NCI-H345 treated with DMSO at 0.1 percent for 48 hours (cell line): Measurements from ENCODE around the gene LIMS1.
A peak's percentile ranks its signal among the peaks of the same experiment; 100 is the strongest.
"Not testable (repeated sequence)": the region's sequence is repeated elsewhere in the genome, so short reads cannot be mapped to it uniquely, and the experiment has no call there.

Experiments used
- DNase-seq: peaks from one replicate; lab custom pipeline; 2025; ENCODE audit not compliant: unreplicated experiment; lab: John Stamatoyannopoulos, UW

Gene LIMS1

GRCh38 chr2:108632332-108633160, 98.3 kb downstream of the LIMS1 start:
- peak; percentile 93 for DNase-seq

- DNase-seq = no peak
These were observed 99.1 kb downstream of the LIMS1 start for GRCh38 chr2:108633409-108633808.

DNA sequence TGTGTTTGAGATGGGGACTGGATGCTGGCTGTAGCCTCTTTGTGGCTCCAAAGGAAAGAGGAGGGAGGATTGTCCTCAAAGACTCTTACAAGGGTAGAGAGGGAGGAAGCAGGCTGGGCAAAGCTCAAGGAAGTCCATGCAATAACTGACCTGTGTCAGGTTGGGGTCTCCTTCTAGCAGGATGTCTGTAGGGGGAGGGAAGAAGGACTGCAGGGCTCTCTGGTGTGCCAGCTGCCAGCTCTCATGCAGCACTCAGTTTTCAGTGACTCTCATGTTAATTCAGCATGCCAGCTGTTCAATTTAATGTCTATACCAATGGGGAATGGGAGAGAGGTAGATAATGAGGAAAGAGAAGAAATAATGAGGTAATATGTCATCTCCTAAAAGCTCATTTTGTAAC, 99.7 kb downstream of the LIMS1 start:
- DNase-seq = peak; percentile 68

DNA sequence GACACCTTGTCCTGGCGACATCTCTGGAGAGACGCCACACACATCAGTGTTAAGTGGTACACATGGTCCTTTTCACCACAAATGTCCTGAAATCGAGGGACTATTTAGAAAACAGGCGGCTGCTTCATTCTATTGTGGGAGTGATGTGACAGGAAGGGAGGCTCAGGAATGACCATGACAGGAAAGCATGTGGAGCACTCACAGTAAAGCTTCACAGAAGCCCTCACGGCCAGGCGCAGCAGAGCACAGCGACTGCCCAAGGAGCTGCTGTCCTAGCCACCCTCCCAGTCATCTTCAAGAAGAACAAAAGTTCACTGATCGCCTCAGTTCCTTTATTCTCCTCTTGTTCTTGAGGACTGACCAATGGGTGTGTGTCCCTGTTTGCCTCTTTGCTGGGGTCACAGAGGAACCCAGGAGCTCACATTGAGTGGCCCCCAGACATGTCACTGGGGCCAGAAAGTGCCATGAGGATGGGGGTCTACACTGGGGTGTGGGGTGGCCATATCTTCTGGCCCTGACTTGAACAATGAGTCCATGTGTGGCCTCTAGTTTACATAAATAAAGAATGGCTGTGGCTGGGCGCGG, 100.4 kb downstream of the LIMS1 start:
- no peak for DNase-seq

- DNase-seq = no peak
These were observed 101.5 kb downstream of the LIMS1 start for GRCh38 chr2:108635630-108636354.

- DNase-seq = no peak
These were observed 103.0 kb downstream of the LIMS1 start for GRCh38 chr2:108637304-108637669.

- DNase-seq = no peak
These were observed 106.5 kb downstream of the LIMS1 start for GRCh38 chr2:108640731-108641130.

GRCh38 chr2:108641756-108642155, 107.5 kb downstream of the LIMS1 start:
- DNase-seq = no peak

DNA sequence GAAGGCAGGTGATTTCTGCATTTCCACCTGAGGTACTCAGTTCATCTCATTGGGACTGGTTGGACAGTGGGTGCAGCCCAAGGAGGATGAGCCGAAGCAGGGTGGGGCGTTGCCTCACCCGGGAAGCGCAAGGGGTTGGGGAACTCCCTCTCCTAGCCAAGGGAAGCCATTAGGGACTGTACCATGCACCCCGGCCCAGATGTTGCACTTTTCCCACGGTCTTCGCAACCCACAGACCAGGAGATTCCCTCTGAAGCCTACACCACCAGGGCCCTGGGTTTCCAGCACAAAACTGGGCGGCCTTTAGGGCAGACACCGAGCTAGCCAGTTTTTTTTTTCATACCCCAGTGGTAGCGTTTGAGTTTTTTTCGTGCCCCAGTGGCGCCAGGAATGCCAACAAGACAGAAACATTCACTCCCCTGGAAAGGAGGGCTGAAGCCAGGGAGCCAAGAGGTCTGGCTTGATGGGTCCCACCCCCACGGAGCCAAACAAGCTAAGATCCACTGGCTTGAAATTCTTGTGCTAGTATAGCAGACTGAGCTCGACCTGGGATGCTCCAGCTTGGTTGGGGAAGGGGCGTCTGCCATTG, 109.1 kb downstream of the LIMS1 start:
- DNase-seq = no peak

DNA sequence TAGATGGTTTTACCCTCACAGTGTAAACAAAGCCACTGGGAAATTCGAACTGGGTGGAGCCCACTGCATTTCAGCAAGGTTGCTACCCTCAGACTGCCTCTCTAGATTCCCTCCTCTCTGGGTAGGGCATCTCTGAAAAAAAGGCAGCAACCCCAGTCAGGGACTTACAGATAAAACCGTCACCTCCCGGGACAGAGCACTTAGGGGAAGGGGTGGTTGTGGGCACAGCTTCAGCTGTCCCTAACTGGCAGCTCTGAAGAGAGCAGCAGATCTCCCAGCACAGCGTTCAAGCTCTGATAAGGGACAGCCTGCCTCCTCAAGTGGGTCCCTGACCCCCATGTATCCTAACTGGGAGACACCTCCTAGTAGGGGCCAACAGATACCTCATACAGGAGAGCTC, 109.6 kb downstream of the LIMS1 start:
- not testable (repeated sequence) for DNase-seq

DNA sequence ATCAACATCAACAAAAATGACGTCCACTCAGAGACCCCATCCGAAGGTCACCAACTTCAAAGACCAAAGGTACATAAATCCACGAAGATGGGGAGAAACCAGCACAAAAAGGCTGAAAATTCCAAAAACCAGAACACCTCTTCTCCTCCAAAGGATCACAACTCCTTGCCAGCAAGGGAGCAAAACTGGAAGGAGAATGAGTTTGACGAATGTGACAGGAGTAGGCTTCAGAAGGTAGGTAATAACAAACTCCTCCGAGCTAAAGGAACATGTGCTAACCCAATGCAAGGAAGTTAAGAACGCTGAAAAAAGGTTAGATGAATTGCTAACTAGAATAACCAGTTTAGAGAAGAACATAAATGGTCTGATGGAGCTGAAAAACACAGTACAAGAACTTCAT, 110.2 kb downstream of the LIMS1 start:
- DNase-seq = not testable (repeated sequence)

- not testable (repeated sequence) for DNase-seq
These were observed 114.5 kb downstream of the LIMS1 start for GRCh38 chr2:108648796-108649195.

DNA sequence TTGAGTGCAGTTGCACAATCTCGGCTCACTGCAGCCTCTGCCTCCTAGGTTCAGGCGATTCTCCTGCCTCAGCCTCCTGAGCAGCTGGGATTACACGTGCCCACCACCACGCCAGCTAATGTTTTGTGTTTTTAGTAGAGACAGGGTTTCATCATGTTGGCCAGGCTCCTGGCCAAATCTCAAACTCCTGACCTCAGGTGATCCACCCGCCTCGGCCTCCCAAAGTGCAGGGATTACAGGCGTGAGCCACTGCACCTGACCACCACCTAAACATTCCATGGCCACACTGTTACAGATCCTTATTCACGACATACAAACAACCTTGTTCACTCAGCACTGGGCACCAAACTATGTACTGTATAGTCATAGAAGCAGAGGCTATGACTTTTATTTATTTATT, 116.2 kb downstream of the LIMS1 start:
- not testable (repeated sequence) for DNase-seq

- not testable (repeated sequence) for DNase-seq
These were observed 117.2 kb downstream of the LIMS1 start for GRCh38 chr2:108651468-108651867.

DNA sequence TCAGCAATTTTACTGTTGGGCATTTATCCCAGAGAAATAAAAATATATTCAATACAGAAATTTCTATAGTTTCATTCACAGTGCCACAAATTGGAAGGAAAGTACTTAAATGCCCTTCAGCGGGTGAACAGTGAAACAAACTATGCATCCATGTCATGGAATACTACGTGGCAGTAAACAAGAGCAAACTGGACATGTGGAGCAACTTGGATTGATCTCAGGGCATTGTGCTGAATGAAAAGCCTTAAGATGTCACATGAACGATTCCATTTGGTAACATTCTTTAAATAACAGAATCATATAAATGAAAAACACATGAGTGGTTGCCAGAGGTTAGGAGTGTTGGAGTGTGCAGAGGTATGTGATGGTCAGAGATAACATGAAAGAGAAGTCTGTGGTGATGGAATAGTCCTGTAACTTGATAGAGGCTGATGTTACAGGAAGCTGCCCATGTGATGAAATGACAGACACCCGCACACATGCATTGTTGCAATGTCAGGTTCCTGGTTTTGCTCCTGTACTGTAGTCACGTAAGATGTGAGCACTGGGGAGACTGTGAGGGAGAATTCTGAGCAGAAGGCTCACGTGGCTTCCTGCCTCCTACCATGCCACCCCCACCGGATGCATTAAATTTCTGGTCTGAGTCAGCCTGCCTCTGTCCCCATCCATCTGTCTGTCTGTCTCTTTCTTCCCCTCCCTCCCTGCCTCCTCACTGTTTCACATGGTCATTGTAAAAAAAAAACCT, 118.1 kb downstream of the LIMS1 start:
- not testable (repeated sequence) for DNase-seq

DNA sequence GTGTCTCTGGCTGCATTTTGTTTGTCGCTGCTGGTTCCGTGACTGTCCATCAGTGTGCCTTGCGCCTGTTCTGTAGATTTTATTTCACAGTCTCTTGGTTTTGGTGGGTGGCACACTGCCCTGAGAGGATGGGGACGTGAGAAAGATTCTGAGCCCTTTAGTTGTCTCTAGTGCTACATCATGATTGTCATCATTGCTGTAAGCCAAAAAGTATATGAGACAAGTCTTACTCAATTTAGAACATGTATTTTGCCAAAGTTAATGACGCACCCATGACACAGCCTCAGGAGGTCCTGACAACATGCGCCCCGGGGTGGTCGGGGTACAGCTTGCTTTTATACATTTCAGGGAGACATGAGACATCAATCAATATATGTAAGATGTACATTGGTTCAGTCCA, 119.2 kb downstream of the LIMS1 start:
- not testable (repeated sequence) for DNase-seq

DNA sequence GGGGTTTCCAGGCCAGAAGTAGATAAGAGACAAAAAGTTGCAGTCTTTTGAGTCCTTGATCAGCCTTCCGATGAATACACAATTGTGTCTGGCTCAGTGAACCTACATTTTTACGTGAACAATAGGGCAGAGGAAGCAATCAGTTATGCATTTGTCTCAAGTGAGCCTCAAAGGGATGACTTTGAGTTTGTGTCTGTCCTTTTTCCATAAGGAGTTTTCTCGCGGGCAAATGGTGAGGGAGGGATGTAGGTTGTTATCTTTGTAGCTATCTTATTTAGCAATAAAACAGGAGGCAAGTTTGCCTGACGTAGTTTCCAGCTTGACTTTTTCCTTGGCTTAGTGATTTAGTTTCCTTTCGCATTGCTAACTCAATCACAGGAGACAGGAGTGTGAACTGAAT, 119.6 kb downstream of the LIMS1 start:
- DNase-seq = not testable (repeated sequence)

- not testable (repeated sequence) for DNase-seq
These were observed 120.4 kb downstream of the LIMS1 start for GRCh38 chr2:108654521-108655125.

GRCh38 chr2:108655270-108655669, 121.0 kb downstream of the LIMS1 start:
- not testable (repeated sequence) for DNase-seq

GRCh38 chr2:108656282-108656681, 122.0 kb downstream of the LIMS1 start:
- DNase-seq = not testable (repeated sequence)
